GM12878 (cell line): ENCODE results near the gene LAMC3. TPM values are rescaled to one million over a fixed set of nuclear protein-coding genes. Genes with fewer than 3 reads are reported as not detected.

Experiments used
- ATAC-seq: fragments of 200-7000 bp; cut with Tn5 transposase; 3 replicates; pipeline ENCODE4 v1.9.1; 2020; ENCODE audit warnings: mild to moderate bottlenecking, moderate library complexity
- BruUV-seq: library from RNA; stranded (reverse); fragments of 400-500 nt; replicated peaks from 2 replicates; lab custom pipeline; 2021; lab: Mats Ljungman, UMichigan
- CTCF ChIA-PET: fragments of 300-600 bp; sonication (Branson Sonifier 250); formaldehyde crosslinking; extraction: SDS; loops from one replicate; lab custom pipeline; 2021; ENCODE audit warnings: inconsistent platforms; lab: Yijun Ruan, JAX
- POLR2A ChIA-PET: fragments of 350-600 bp; formaldehyde crosslinking; extraction: SDS; loops from one replicate; lab custom pipeline; 2021; ENCODE audit warnings: inconsistent platforms; lab: Charles Lee
- RAD21 ChIA-PET: fragments of 300-600 bp; sonication (Branson Sonifier 250); formaldehyde crosslinking; loops from one replicate; lab custom pipeline; 2023; ENCODE audit warnings: antibody characterized with exemption; ENCODE audit not compliant: unreplicated experiment; lab: Charles Lee
- SMC1A ChIA-PET: fragments of 300-600 bp; sonication (Branson Sonifier 250); formaldehyde crosslinking; loops from one replicate; lab custom pipeline; 2023; ENCODE audit not compliant: unreplicated experiment, uncharacterized antibody; lab: Charles Lee
- DNase-seq: peaks from one replicate; pipeline ENCODE4 v3.0.0-alpha.2; 2011; ENCODE audit warnings: low read depth, low spot score
- FAIRE-seq: peaks from 3 replicates; lab custom pipeline; 2011; peaks lifted over from hg19 to GRCh38; lab: Jason Lieb, UNC
- H2AFZ ChIP-seq: 2 replicates; pipeline ENCODE4 v1.6.0; 2011; ENCODE audit warnings: low read depth, low read length, control low read depth; ENCODE audit not compliant: control insufficient read depth
- H3K27ac ChIP-seq: 2 replicates; pipeline ENCODE4 v1.5.1; 2011; ENCODE audit warnings: control low read depth; ENCODE audit not compliant: control insufficient read depth, insufficient read depth
- H3K27me3 ChIP-seq, 2 experiments: replicated peaks in 1 of 2; 2 replicates each; pipeline versions ENCODE4 v1.6.0 to v1.6.1; 2011; ENCODE audit warnings: low read length in 1 of 2; ENCODE audit not compliant: control insufficient read depth in 2 of 2, insufficient read depth in 2 of 2
- H3K36me3 ChIP-seq, 2 experiments: 2 replicates each; pipeline ENCODE4 v1.5.1; 2011; ENCODE audit warnings: low read length in 1 of 2; ENCODE audit not compliant: control insufficient read depth in 2 of 2, insufficient read depth in 2 of 2
- H3K4me1 ChIP-seq: 2 replicates; pipeline ENCODE4 v1.6.1; 2011; ENCODE audit warnings: mild to moderate bottlenecking, low read length, moderate library complexity, mixed read lengths; ENCODE audit not compliant: control insufficient read depth, insufficient read depth
- H3K4me2 ChIP-seq: 2 replicates; pipeline ENCODE4 v1.6.0; 2011; ENCODE audit warnings: control low read depth; ENCODE audit not compliant: control insufficient read depth, insufficient read depth
- H3K4me3 ChIP-seq: fragments of 200-600 bp; sonication (generic); 2 replicates; pipeline ENCODE4 v1.5.1; 2016
- H3K79me2 ChIP-seq: 2 replicates; pipeline ENCODE4 v1.6.0; 2011; ENCODE audit warnings: low read length; ENCODE audit not compliant: control insufficient read depth, insufficient read depth
- H3K9ac ChIP-seq: 2 replicates; pipeline ENCODE4 v1.8.0; 2011; ENCODE audit warnings: low read length, control low read depth, mixed read lengths; ENCODE audit not compliant: control insufficient read depth, insufficient read depth
- H3K9me3 ChIP-seq: replicated peaks from 3 replicates; pipeline ENCODE4 v1.5.1; 2011; ENCODE audit warnings: mild to moderate bottlenecking, low read length; ENCODE audit not compliant: control insufficient read depth, insufficient read depth
- H4K20me1 ChIP-seq: 2 replicates; pipeline ENCODE4 v1.6.0; 2011; ENCODE audit not compliant: control insufficient read depth, insufficient read depth
- ATF3 ChIP-seq: IDR thresholded peaks from 2 replicates; pipeline ENCODE4 v1.6.1; 2011; ENCODE audit warnings: low read depth, mild to moderate bottlenecking, low read length, moderate library complexity, borderline replicate concordance; ENCODE audit errors: extremely low read depth
- ATF7 ChIP-seq: fragments of 450-650 bp; IDR thresholded peaks from 2 replicates; pipeline ENCODE4 v1.6.1; 2016; ENCODE audit warnings: low read depth, mild to moderate bottlenecking
- EZH2 ChIP-seq: IDR thresholded peaks from 2 replicates; pipeline ENCODE4 v1.6.1; 2012; ENCODE audit warnings: low read depth, mild to moderate bottlenecking, control low read depth, inconsistent platforms, low read length, borderline replicate concordance; ENCODE audit not compliant: control insufficient read depth
- RELB ChIP-seq: fragments of 450-650 bp; IDR thresholded peaks from 2 replicates; pipeline ENCODE4 v1.6.1; 2017; ENCODE audit warnings: low read depth, mild to moderate bottlenecking, moderate library complexity
- RFX5 ChIP-seq: IDR thresholded peaks from 2 replicates; pipeline ENCODE4 v1.6.1; 2011; ENCODE audit warnings: low read depth, low read length, improper control_type of control experiment
- SKIL ChIP-seq: fragments of 450-650 bp; IDR thresholded peaks from 2 replicates; pipeline ENCODE4 v1.6.1; 2017; ENCODE audit warnings: mild to moderate bottlenecking, low read depth, inconsistent platforms; ENCODE audit not compliant: poor library complexity, severe bottlenecking
- ZNF384 ChIP-seq: IDR thresholded peaks from 2 replicates; pipeline ENCODE4 v1.6.1; 2012; ENCODE audit warnings: low read depth, mild to moderate bottlenecking, low read length, improper control_type of control experiment, borderline replicate concordance
- WGBS: methylation state at CpG from one replicate; pipeline ENCODE4 v1.1.6; 2016; ENCODE audit warnings: low lambda C conversion rate; ENCODE audit not compliant: insufficient replicate concordance, insufficient coverage; ENCODE audit errors: missing lambda C conversion rate; 5-methylcytosine and 5-hydroxymethylcytosine counted together
- in situ Hi-C: fragments of 300-500 bp; cut with MboI; formaldehyde crosslinking; loops from 9 replicates; pipeline ENCODE4 v1.14.3; 2018; ENCODE audit warnings: mixed read lengths
- intact Hi-C: fragments of 100-400 bp; cut with micrococcal nuclease; formaldehyde crosslinking; loops from one replicate; pipeline ENCODE4 v1.14.2; 2022; ENCODE audit not compliant: unreplicated experiment
- polyA plus RNA-seq, 11 experiments: library from polyadenylated mRNA; depleted of rRNA in 4 of 11; unstranded in 6 of 11; stranded (reverse) in 5 of 11; fragments of >200 nt; fragmentation: Nextera tagmentation in 4 of 11; fragmentation: Illumina TruSeq in 1 of 11; extraction: Ambion mirVana in 4 of 11; extraction: Trizol in 1 of 11; gene quantifications; 1 replicate in 1 of 11; 2 replicates in 10 of 11; pipeline versions ENCODE4 v1.2.1 to v1.2.3, GENCODE V29; 2011 to 2016; ENCODE audit warnings: inconsistent platforms in 2 of 11, missing spikeins in 2 of 11, low read depth in 1 of 11
- total RNA-seq, 4 experiments: library from RNA; depleted of rRNA in 3 of 4; stranded (reverse); fragments of >200 nt in 3 of 4; fragmentation: Illumina TruSeq in 1 of 4; extraction: Trizol in 1 of 4; gene quantifications; 2 replicates each; pipeline versions ENCODE4 v1.2.1 to v1.2.3, GENCODE V29; 2013 to 2021

LAMC3 gene
- total and polyA plus RNA-seq, 10 of the 15 experiments (the other 5 are each of a cell fraction or from before 2014, with no cell fraction given) = under 0.01 to 0.08 TPM; not detected in 8

DNA sequence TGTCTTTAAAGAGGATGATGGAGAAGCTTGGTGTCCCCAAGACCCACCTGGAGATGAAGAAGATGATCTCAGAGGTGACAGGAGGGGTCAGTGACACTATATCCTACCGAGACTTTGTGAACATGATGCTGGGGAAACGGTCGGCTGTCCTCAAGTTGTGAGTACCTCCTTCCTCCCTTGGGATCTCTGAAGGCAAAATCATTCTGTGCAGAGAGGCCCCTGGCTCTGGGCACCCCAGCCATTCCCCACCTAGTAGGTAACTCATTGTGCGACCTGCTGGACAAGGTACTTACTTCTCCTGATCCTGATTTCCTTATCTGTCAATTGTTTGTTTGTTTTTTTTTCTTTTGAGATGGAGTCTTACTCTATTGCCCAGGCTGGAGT, 108.8 kb downstream of the LAMC3 start:
- peaks cover 0 to 6% of the 10 kb centered on the region in 2 experiments; a peak in 2 of 4 replicates for H3K27me3 ChIP-seq
- ChIA-PET CTCF (no interaction called here), RAD21 (no interaction called here)
- no peak overlapping the region for H3K4me3 ChIP-seq
- no peaks in the 10 kb centered on the region for H3K4me1 ChIP-seq
- no peak overlapping the region for H3K9ac ChIP-seq
- no peak for ATAC-seq
- H3K79me2 ChIP-seq = no peaks in the 10 kb centered on the region
- no TSS peak for BruUV-seq
- TF ChIP-seq EZH2 = no peak
- TF ChIP-seq SKIL = no peak
- TF ChIP-seq ZNF384 = no peak
- TF ChIP-seq ATF3 = no peak
- TF ChIP-seq, all 136 proteins: peak for 0
- ChIA-PET POLR2A (no interaction called here), SMC1A (no interaction called here)
- no peak overlapping the region for H2AFZ ChIP-seq
- no peak overlapping the region for H3K4me2 ChIP-seq
- no peak for FAIRE-seq
- intact Hi-C loops (no loop called here), in situ Hi-C loops (no loop called here)
- H4K20me1 ChIP-seq = no peaks in the 10 kb centered on the region
- no peaks in the 10 kb centered on the region for H3K9me3 ChIP-seq
- H3K27ac ChIP-seq = no peak overlapping the region
- WGBS = 12% methylated on average over 4 of the region's 4 CpGs
- no peak for DNase-seq
- H3K36me3 ChIP-seq = no peaks in the 10 kb centered on the region

DNA sequence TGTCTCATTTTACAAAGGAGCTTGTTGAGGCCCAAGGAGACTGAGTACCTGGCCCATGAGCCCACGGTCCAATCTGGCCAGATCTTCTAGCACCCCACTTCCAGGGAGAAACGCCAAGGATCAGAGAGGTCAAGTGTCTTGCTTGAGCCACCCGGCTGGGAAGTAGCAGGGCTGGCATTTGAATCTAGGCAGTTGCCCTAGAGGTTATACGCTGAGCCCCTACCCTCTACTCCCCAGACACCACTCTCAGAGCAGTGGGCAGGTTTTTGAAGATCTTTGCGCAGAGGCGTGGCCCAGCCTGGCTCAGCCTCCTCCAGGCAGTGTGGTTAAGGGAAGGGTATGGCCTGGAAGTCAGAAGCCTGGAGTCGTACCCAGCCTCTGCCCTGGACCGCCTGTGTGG, 110.6 kb downstream of the LAMC3 start:
- H3K36me3 ChIP-seq = no peaks in the 10 kb centered on the region
- FAIRE-seq (no peak), ATAC-seq (no peak), DNase-seq (no peak)
- no peak overlapping the region for H3K27ac ChIP-seq
- no peak overlapping the region for H3K4me2 ChIP-seq
- H3K9ac ChIP-seq = no peak overlapping the region
- ChIA-PET CTCF (no interaction called here), SMC1A (no interaction called here), RAD21 (no interaction called here), POLR2A (interaction anchor here (0.7 kb wide), 1 partner anchor 133 kb away, joined by 5 read pairs; no protein-coding TSS in a partner anchor)
- H3K27me3 ChIP-seq = peaks cover 0 to 6% of the 10 kb centered on the region in 2 experiments; a peak in 2 of 4 replicates
- no peaks in the 10 kb centered on the region for H3K9me3 ChIP-seq
- no peaks in the 10 kb centered on the region for H3K4me1 ChIP-seq
- 38% methylated on average over 8 of the region's 8 CpGs for WGBS
- H2AFZ ChIP-seq = no peak overlapping the region
- no peaks in the 10 kb centered on the region for H4K20me1 ChIP-seq
- intact Hi-C loops (no loop called here), in situ Hi-C loops (no loop called here)
- BruUV-seq = no TSS peak
- TF ChIP-seq ATF7 (no peak), RFX5 (no peak), RELB (no peak)
- H3K79me2 ChIP-seq = no peaks in the 10 kb centered on the region
- no peak overlapping the region for H3K4me3 ChIP-seq
